GM12878 (cell line): Measurements from ENCODE around the gene KIAA1217. TPM values are rescaled to one million over a fixed set of nuclear protein-coding genes. Genes with fewer than 3 reads are reported as not detected.

ENCODE experiments used
- ATAC-seq: fragments of 200-7000 bp; cut with Tn5 transposase; 3 replicates; pipeline ENCODE4 v1.9.1; 2020; ENCODE audit warnings: mild to moderate bottlenecking, moderate library complexity
- BruUV-seq: library from RNA; stranded (reverse); fragments of 400-500 nt; replicated peaks from 2 replicates; lab custom pipeline; 2021; lab: Mats Ljungman, UMichigan
- CTCF ChIA-PET: fragments of 300-600 bp; sonication (Branson Sonifier 250); formaldehyde crosslinking; extraction: SDS; loops from one replicate; lab custom pipeline; 2021; ENCODE audit warnings: inconsistent platforms; lab: Yijun Ruan, JAX
- POLR2A ChIA-PET: fragments of 350-600 bp; formaldehyde crosslinking; extraction: SDS; loops from one replicate; lab custom pipeline; 2021; ENCODE audit warnings: inconsistent platforms; lab: Charles Lee
- RAD21 ChIA-PET: fragments of 300-600 bp; sonication (Branson Sonifier 250); formaldehyde crosslinking; loops from one replicate; lab custom pipeline; 2023; ENCODE audit warnings: antibody characterized with exemption; ENCODE audit not compliant: unreplicated experiment; lab: Charles Lee
- SMC1A ChIA-PET: fragments of 300-600 bp; sonication (Branson Sonifier 250); formaldehyde crosslinking; loops from one replicate; lab custom pipeline; 2023; ENCODE audit not compliant: unreplicated experiment, uncharacterized antibody; lab: Charles Lee
- DNase-seq: peaks from one replicate; pipeline ENCODE4 v3.0.0-alpha.2; 2011; ENCODE audit warnings: low read depth, low spot score
- FAIRE-seq: peaks from 3 replicates; lab custom pipeline; 2011; peaks lifted over from hg19 to GRCh38; lab: Jason Lieb, UNC
- H2AFZ ChIP-seq: 2 replicates; pipeline ENCODE4 v1.6.0; 2011; ENCODE audit warnings: low read depth, low read length, control low read depth; ENCODE audit not compliant: control insufficient read depth
- H3K27ac ChIP-seq: 2 replicates; pipeline ENCODE4 v1.5.1; 2011; ENCODE audit warnings: control low read depth; ENCODE audit not compliant: control insufficient read depth, insufficient read depth
- H3K27me3 ChIP-seq, 2 experiments: replicated peaks in 1 of 2; 2 replicates each; pipeline versions ENCODE4 v1.6.0 to v1.6.1; 2011; ENCODE audit warnings: low read length in 1 of 2; ENCODE audit not compliant: control insufficient read depth in 2 of 2, insufficient read depth in 2 of 2
- H3K36me3 ChIP-seq, 2 experiments: 2 replicates each; pipeline ENCODE4 v1.5.1; 2011; ENCODE audit warnings: low read length in 1 of 2; ENCODE audit not compliant: control insufficient read depth in 2 of 2, insufficient read depth in 2 of 2
- H3K4me1 ChIP-seq: 2 replicates; pipeline ENCODE4 v1.6.1; 2011; ENCODE audit warnings: mild to moderate bottlenecking, low read length, moderate library complexity, mixed read lengths; ENCODE audit not compliant: control insufficient read depth, insufficient read depth
- H3K4me2 ChIP-seq: 2 replicates; pipeline ENCODE4 v1.6.0; 2011; ENCODE audit warnings: control low read depth; ENCODE audit not compliant: control insufficient read depth, insufficient read depth
- H3K4me3 ChIP-seq: fragments of 200-600 bp; sonication (generic); 2 replicates; pipeline ENCODE4 v1.5.1; 2016
- H3K79me2 ChIP-seq: 2 replicates; pipeline ENCODE4 v1.6.0; 2011; ENCODE audit warnings: low read length; ENCODE audit not compliant: control insufficient read depth, insufficient read depth
- H3K9ac ChIP-seq: 2 replicates; pipeline ENCODE4 v1.8.0; 2011; ENCODE audit warnings: low read length, control low read depth, mixed read lengths; ENCODE audit not compliant: control insufficient read depth, insufficient read depth
- H3K9me3 ChIP-seq: replicated peaks from 3 replicates; pipeline ENCODE4 v1.5.1; 2011; ENCODE audit warnings: mild to moderate bottlenecking, low read length; ENCODE audit not compliant: control insufficient read depth, insufficient read depth
- H4K20me1 ChIP-seq: 2 replicates; pipeline ENCODE4 v1.6.0; 2011; ENCODE audit not compliant: control insufficient read depth, insufficient read depth
- KAT2A ChIP-seq: conservative IDR thresholded peaks from 2 replicates; pipeline ENCODE4 v1.6.1; 2011; ENCODE audit warnings: low read depth, low read length; ENCODE audit not compliant: control insufficient read depth
- NFYB ChIP-seq: IDR thresholded peaks from 2 replicates; pipeline ENCODE4 v1.6.1; 2011; ENCODE audit warnings: low read depth, mild to moderate bottlenecking, low read length, improper control_type of control experiment, moderate library complexity; ENCODE audit not compliant: insufficient read depth
- RAD51 ChIP-seq: fragments of 450-650 bp; IDR thresholded peaks from 2 replicates; pipeline ENCODE4 v1.6.1; 2016; ENCODE audit warnings: moderate library complexity, mild to moderate bottlenecking, inconsistent platforms
- RUNX3 ChIP-seq: IDR thresholded peaks from 2 replicates; pipeline ENCODE4 v1.6.1; 2012; ENCODE audit warnings: low read length, inconsistent platforms
- SP1 ChIP-seq: IDR thresholded peaks from one replicate; pipeline ENCODE4 v1.6.1; 2011; ENCODE audit warnings: low read depth, low read length
- SRF ChIP-seq, 2 experiments: IDR thresholded peaks; 2 replicates each; pipeline ENCODE4 v1.6.1; 2011; ENCODE audit warnings: low read depth in 2 of 2, low read length in 2 of 2, mild to moderate bottlenecking in 1 of 2, moderate library complexity in 1 of 2
- TBL1XR1 ChIP-seq: IDR thresholded peaks from 2 replicates; pipeline ENCODE4 v1.6.1; 2012; ENCODE audit warnings: low read depth, low read length, improper control_type of control experiment
- ZNF592 ChIP-seq: fragments of 450-650 bp; IDR thresholded peaks from 2 replicates; pipeline ENCODE4 v1.6.1; 2017; ENCODE audit warnings: mild to moderate bottlenecking, moderate library complexity
- WGBS: methylation state at CpG from one replicate; pipeline ENCODE4 v1.1.6; 2016; ENCODE audit warnings: low lambda C conversion rate; ENCODE audit not compliant: insufficient replicate concordance, insufficient coverage; ENCODE audit errors: missing lambda C conversion rate; 5-methylcytosine and 5-hydroxymethylcytosine counted together
- in situ Hi-C: fragments of 300-500 bp; cut with MboI; formaldehyde crosslinking; loops from 9 replicates; pipeline ENCODE4 v1.14.3; 2018; ENCODE audit warnings: mixed read lengths
- intact Hi-C: fragments of 100-400 bp; cut with micrococcal nuclease; formaldehyde crosslinking; loops from one replicate; pipeline ENCODE4 v1.14.2; 2022; ENCODE audit not compliant: unreplicated experiment
- polyA plus RNA-seq, 11 experiments: library from polyadenylated mRNA; depleted of rRNA in 4 of 11; unstranded in 6 of 11; stranded (reverse) in 5 of 11; fragments of >200 nt; fragmentation: Nextera tagmentation in 4 of 11; fragmentation: Illumina TruSeq in 1 of 11; extraction: Ambion mirVana in 4 of 11; extraction: Trizol in 1 of 11; gene quantifications; 1 replicate in 1 of 11; 2 replicates in 10 of 11; pipeline versions ENCODE4 v1.2.1 to v1.2.3, GENCODE V29; 2011 to 2016; ENCODE audit warnings: inconsistent platforms in 2 of 11, missing spikeins in 2 of 11, low read depth in 1 of 11
- total RNA-seq, 4 experiments: library from RNA; depleted of rRNA in 3 of 4; stranded (reverse); fragments of >200 nt in 3 of 4; fragmentation: Illumina TruSeq in 1 of 4; extraction: Trizol in 1 of 4; gene quantifications; 2 replicates each; pipeline versions ENCODE4 v1.2.1 to v1.2.3, GENCODE V29; 2013 to 2021

Gene KIAA1217
- total and polyA plus RNA-seq, 10 of the 15 experiments (the other 5 are each of a cell fraction or from before 2014, with no cell fraction given), result 0.57 to 3.8 (median 2.1) TPM

- CTCF ChIA-PET, result interaction anchor here (0.6 to 2.2 kb wide), 10 partner anchors 10 to 478 kb away, joined by 3 to 6 read pairs (median 3); no protein-coding TSS in a partner anchor
- no peak overlapping the region for H3K9ac ChIP-seq
Measured at GRCh38 chr10:24378126-24378920, 169.4 kb downstream of the KIAA1217 start.

More at GRCh38 chr10:24378126-24378920, 169.4 kb downstream of the KIAA1217 start:
- no peak for DNase-seq
- no peak; the same call in 2 of the 3 replicates for ATAC-seq
- Histone ChIP-seq H2AFZ (no peak overlapping the region), H3K79me2 (no peaks in the 10 kb centered on the region), H3K4me3 (no peak overlapping the region), H4K20me1 (no peaks in the 10 kb centered on the region), H3K4me2 (no peak overlapping the region), H3K36me3 (no peaks in the 10 kb centered on the region), H3K4me1 (peaks cover 3% of the 10 kb centered on the region; the same call in 1 of the 2 replicates), H3K27ac (no peak overlapping the region), H3K27me3 (no peaks in the 10 kb centered on the region), H3K9me3 (no peaks in the 10 kb centered on the region; the same call in 2 of the 3 replicates)
- in situ Hi-C loops, result no loop called here
- ChIA-PET SMC1A (interaction anchor here (0.9 to 3.3 kb wide), 11 partner anchors 10 to 383 kb away, joined by 3 to 11 read pairs (median 4); no protein-coding TSS in a partner anchor), POLR2A (interaction anchor here (0.6 to 1.6 kb wide), 3 partner anchors 9 to 36 kb away, joined by 3 to 9 read pairs (median 4); no protein-coding TSS in a partner anchor), RAD21 (interaction anchor here (0.7 kb wide), 1 partner anchor 34 kb away, joined by 4 read pairs; no protein-coding TSS in a partner anchor)
- intact Hi-C loops, result no loop called here
- WGBS, result 25% methylated on average over 6 of the region's 6 CpGs
- TF ChIP-seq SP1, result peak; percentile 14
- peak; percentile 57; the same call in 1 of the 2 replicates for TF ChIP-seq NFYB
- TF ChIP-seq KAT2A, result no peak
- TF ChIP-seq TBL1XR1, result no peak
- no peak for TF ChIP-seq SRF (IDR thresholded peaks at IDR 0.05; ENCODE audit: low read depth in 2 of 2, low read length in 2 of 2)
- TF ChIP-seq RAD51, result 0 out of 2 replicates have a peak, but pooled peaks have one; percentile 6
- peak; percentile 48 for TF ChIP-seq RUNX3
- TF ChIP-seq ZNF592, result no peak
- no peak for FAIRE-seq
- no TSS peak for BruUV-seq
